Spleen (tissue), 13 donors: ENCODE measurements around the gene PPT2. TPM values are rescaled to one million over a fixed set of nuclear protein-coding genes. Genes with fewer than 3 reads are reported as not detected.

Experiments
- DNase-seq: peaks from one replicate; pipeline ENCODE4 v3.0.0-alpha.2; 2020
- H3K27ac ChIP-seq, 8 donors: fragments of 200-600 bp; sonication (generic) in 7 of 8; 1 replicate in 4 of 8; 2 replicates in 4 of 8; pipeline versions ENCODE4 v1.5.0 to v1.8.0; 2016 to 2021; ENCODE audit warnings: inconsistent platforms in 4 of 8, mild to moderate bottlenecking in 4 of 8, moderate library complexity in 1 of 8
- H3K27me3 ChIP-seq, 7 donors: fragments of 200-600 bp; sonication (generic) in 6 of 7; replicated peaks in 1 of 7; 1 replicate in 4 of 7; 2 replicates in 3 of 7; pipeline versions ENCODE4 v1.5.0 to v1.8.0; 2016 to 2021; ENCODE audit warnings: inconsistent platforms in 3 of 7, mild to moderate bottlenecking in 1 of 7
- H3K36me3 ChIP-seq, 6 donors: fragments of 200-600 bp; sonication (generic) in 5 of 6; 1 replicate in 4 of 6; 2 replicates in 2 of 6; pipeline versions ENCODE4 v1.5.0 to v1.8.0; 2016 to 2021; ENCODE audit warnings: inconsistent platforms in 2 of 6
- H3K4me1 ChIP-seq, 6 donors: fragments of 200-600 bp; sonication (generic) in 5 of 6; 1 replicate in 3 of 6; 2 replicates in 3 of 6; pipeline versions ENCODE4 v1.5.0 to v1.8.0; 2016 to 2021; ENCODE audit warnings: inconsistent platforms in 3 of 6
- H3K4me3 ChIP-seq, 8 donors: fragments of 200-600 bp; sonication (generic) in 7 of 8; 1 replicate in 4 of 8; 2 replicates in 4 of 8; pipeline versions ENCODE4 v1.5.0 to v1.8.0; 2016 to 2021; ENCODE audit warnings: inconsistent platforms in 4 of 8, mild to moderate bottlenecking in 4 of 8, moderate library complexity in 2 of 8
- H3K9me3 ChIP-seq, 8 donors: fragments of 200-600 bp; sonication (generic) in 7 of 8; 1 replicate in 4 of 8; 2 replicates in 4 of 8; pipeline versions ENCODE4 v1.5.0 to v1.8.0; 2016 to 2021; ENCODE audit warnings: inconsistent platforms in 4 of 8
- POLR2A ChIP-seq, 3 donors: fragments of 450-650 bp; IDR thresholded peaks; one replicate each; pipeline ENCODE4 v1.5.1; 2017; ENCODE audit warnings: antibody characterized with exemption in 3 of 3, mild to moderate bottlenecking in 1 of 3
- POLR2AphosphoS5 ChIP-seq, 3 donors: sonication (generic); formaldehyde crosslinking; IDR thresholded peaks; one replicate each; pipeline ENCODE4 v1.5.1; 2017; ENCODE audit warnings: antibody characterized with exemption in 3 of 3
- WGBS, 5 donors: extraction: QIAGEN DNeasy Blood & Tissue Kit in 3 of 5; methylation state at CpG; one replicate each; pipeline versions ENCODE4 v1.1.5 to v1.1.7; 2013 to 2018; 5-methylcytosine and 5-hydroxymethylcytosine counted together
- intact Hi-C: fragments of 100-400 bp; cut with DNase I; formaldehyde crosslinking; loops from one replicate; pipeline ENCODE4 v1.15.0; 2023; ENCODE audit warnings: low total_unique reads
- long read RNA-seq, 2 donors: transcript quantifications; one replicate each; lab custom pipeline, GENCODE V29; 2026
- polyA plus RNA-seq, 3 donors: library from polyadenylated mRNA; stranded (reverse); fragments of 200-250 nt; gene quantifications; one replicate each; pipeline ENCODE4 v1.2.1, GENCODE V29; 2013
- total RNA-seq, 7 donors: library from RNA; depleted of rRNA in 3 of 7; stranded (reverse); fragments of >200 nt in 3 of 7; fragmentation: NEBNext Ultra II Directional in 4 of 7; extraction: Animal tissue kit (Norgen Biotek cat#: 25700) in 4 of 7; gene quantifications; one replicate each; pipeline versions ENCODE4 v1.1.0 to v1.2.1, GENCODE V29; 2016 to 2021
- TF ChIP-seq, protein P1 (sequence below), 11 experiments: fragments of 200-600 bp in 7 of 11; fragments of 450-650 bp in 4 of 11; sonication (generic) in 4 of 11; IDR thresholded peaks in 8 of 11; conservative IDR thresholded peaks in 3 of 11; 1 replicate in 7 of 11; 2 replicates in 4 of 11; pipeline versions ENCODE4 v1.4.0 to v1.8.0; 2016 to 2021; ENCODE audit warnings: antibody characterized with exemption in 11 of 11, inconsistent platforms in 4 of 11, mild to moderate bottlenecking in 1 of 11
- donor health status: healthy with polysubstance abuse.
- donor health status: DM: no; HTN: no; CAD: no; lungs with moderate emphysema.
- donor health status: DM: no; HTN: no; CAD: no.
- donor health status: Bipolar disorder and iron deficiency.
- donor health status: healthy.
- donor health status: DM: no; HTN: no; CAD: no.
- donor health status: DM: yes; HTN: yes; CAD: no.

The PPT2 gene, protein sequence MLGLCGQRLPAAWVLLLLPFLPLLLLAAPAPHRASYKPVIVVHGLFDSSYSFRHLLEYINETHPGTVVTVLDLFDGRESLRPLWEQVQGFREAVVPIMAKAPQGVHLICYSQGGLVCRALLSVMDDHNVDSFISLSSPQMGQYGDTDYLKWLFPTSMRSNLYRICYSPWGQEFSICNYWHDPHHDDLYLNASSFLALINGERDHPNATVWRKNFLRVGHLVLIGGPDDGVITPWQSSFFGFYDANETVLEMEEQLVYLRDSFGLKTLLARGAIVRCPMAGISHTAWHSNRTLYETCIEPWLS
- total RNA-seq = 10 to 100 TPM; 12.7 to 26.7 (median 19.2) TPM
- 1 to 10 TPM; 2.3 to 7.6 (median 3.7) TPM for polyA plus RNA-seq
- long read RNA-seq, donor 1, partial matches to known transcripts = 0 of 5 reads
- long read RNA-seq, donor 1, other reads (novel, unspliced or antisense) = 0 of 5 reads
- long read RNA-seq, donor 2, partial matches to known transcripts = 0 of 1 reads
- long read RNA-seq, donor 2, other reads (novel, unspliced or antisense) = 0 of 1 reads

DNA sequence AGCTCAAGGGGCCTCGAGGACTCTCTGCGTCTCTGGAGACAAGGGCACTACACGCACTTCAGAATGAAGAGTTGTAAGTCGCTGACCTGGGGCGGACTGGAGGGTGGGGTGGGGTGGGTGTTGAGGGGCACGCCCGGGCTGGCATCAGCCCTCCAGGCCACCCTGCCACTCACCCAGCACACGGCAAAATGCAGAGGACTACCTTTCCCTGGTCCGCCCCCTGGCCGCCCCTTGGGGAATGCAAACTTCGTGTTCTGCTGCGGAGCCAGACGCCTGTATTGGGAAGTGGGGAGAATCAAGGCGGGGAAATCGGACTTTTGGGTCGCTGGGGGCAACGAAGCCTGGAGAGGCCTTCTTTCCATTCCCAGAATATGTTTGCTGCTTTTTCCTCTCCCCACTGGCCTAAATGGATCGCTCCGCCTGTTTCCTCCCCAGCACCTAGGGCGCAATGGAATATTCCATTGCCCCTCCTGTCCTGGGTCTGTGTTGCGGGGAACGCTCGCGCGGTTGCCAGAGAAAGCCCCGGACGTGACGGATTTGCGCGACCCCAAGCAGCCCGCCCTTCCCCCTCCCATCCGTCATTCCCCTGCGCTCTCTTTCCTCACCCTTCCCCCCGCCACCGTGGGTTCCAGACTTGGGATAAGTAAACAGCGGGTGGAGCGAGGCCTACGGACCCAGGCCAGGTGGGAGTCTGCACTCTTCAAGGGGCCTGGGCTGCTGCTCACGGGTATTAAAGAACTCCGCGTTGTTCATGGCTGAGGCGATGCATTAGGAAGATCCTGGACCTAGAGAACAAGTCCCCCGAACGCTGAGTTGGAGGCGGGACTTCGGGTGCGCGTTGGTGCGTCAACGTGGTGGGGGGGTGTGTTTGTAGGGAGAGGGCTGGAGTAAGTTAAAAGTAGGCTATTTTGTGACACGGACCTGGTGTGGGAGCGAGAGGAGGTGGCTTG lies at the start of gene PPT2:
Gene PPT2, plus strand, starts transcription at position 578 of the 950 bp plus-strand sequence. CDS start 454 bp downstream, outside the sequence.
- intact Hi-C loops = no loop called here
- H3K4me1 ChIP-seq = peaks cover 6 to 70% (median 39%) of the 10 kb centered on the region in 6 donors
- peak; percentile 85 for DNase-seq
- no peak for TF ChIP-seq POLR2A (IDR thresholded peaks at IDR 0.05)
- peak; percentile 71 to 81 (median 75) for TF ChIP-seq POLR2AphosphoS5 (IDR thresholded peaks at IDR 0.05)
- TF ChIP-seq, protein P1, sequence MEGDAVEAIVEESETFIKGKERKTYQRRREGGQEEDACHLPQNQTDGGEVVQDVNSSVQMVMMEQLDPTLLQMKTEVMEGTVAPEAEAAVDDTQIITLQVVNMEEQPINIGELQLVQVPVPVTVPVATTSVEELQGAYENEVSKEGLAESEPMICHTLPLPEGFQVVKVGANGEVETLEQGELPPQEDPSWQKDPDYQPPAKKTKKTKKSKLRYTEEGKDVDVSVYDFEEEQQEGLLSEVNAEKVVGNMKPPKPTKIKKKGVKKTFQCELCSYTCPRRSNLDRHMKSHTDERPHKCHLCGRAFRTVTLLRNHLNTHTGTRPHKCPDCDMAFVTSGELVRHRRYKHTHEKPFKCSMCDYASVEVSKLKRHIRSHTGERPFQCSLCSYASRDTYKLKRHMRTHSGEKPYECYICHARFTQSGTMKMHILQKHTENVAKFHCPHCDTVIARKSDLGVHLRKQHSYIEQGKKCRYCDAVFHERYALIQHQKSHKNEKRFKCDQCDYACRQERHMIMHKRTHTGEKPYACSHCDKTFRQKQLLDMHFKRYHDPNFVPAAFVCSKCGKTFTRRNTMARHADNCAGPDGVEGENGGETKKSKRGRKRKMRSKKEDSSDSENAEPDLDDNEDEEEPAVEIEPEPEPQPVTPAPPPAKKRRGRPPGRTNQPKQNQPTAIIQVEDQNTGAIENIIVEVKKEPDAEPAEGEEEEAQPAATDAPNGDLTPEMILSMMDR (IDR thresholded peaks at IDR 0.05 in 8 of 11, conservative IDR thresholded peaks at IDR 0.05 in 3 of 11) = peak in 4 of 11 experiments; percentile 3 to 23 (median 4)
- peaks cover 0 to 32% (median 14%) of the 10 kb centered on the region in 6 donors for H3K36me3 ChIP-seq
- H3K4me3 ChIP-seq = peak within 1 kb of the TSS; percentile 49 to 80 (median 68)
- no peaks in the 10 kb centered on the region for H3K9me3 ChIP-seq
- peaks cover 0 to 57% (median 27%) of the 10 kb centered on the region in 7 donors for H3K27me3 ChIP-seq
- peak within 1 kb of the TSS; percentile 62 to 86 (median 82) for H3K27ac ChIP-seq
- WGBS, 5 donors = 1 to 6% (median 2%) methylated on average over 49 to 52 of the region's 52 CpGs

DNA sequence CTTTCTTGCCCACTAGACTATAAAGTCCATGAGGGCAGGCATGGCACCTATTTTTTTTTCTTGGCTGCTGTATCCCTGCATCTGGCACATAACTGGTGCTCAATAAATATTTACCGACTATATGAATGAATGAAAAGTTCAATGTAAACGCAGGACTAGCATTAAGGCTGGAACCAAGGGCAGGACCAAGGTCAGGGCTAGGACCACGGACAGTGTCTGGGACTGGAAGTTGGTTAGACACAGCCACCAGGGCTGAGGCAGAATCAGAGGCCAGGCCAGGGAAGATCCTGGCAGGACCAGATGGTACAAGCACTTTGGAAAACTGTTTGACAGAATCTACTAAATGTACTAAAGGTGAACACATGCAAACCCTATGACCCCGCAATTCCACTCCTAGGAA lies 48.5 kb upstream of the PPT2 start:
- no peak for DNase-seq
- WGBS, 5 donors = 81 to 88% (median 83%) methylated on average over 4 of the region's 4 CpGs
- intact Hi-C loops = no loop called here

DNA sequence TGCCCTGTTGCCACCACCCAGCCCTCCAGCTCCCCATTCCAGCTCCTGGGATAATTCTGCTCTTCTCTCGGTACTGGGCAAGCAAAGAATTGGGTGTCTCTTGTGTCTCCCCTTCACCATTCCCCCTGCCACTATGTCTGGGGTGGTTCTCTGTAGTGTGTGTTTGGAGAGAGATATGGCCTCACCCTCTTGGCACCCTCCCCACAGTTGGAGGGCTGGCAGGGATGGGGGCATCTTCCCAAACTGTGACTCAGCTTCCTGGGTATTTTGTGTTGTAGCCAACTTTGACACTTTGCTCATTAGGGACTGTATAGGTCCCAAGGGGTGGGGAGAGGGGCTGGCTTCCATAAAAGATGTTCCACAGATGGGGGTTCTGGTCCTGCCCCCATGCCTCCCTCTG lies 46.5 kb upstream of the PPT2 start:
- peaks cover 0 to 29% (median 0%) of the 10 kb centered on the region in 7 donors for H3K27me3 ChIP-seq
- H3K27ac ChIP-seq = peak overlapping the region in 7 of 8 donors; percentile 69 to 83 (median 80)
- DNase-seq = no peak
- 78 to 100% (median 88%) methylated on average over 1 of the region's 1 CpG for WGBS, 5 donors
- peak overlapping the region in 2 of 8 donors; percentile 49 to 68 for H3K4me3 ChIP-seq
- peaks cover 2 to 71% (median 44%) of the 10 kb centered on the region in 6 donors for H3K4me1 ChIP-seq
- H3K36me3 ChIP-seq = peaks cover 0 to 21% (median 0%) of the 10 kb centered on the region in 6 donors
- H3K9me3 ChIP-seq = no peaks in the 10 kb centered on the region
- intact Hi-C loops = no loop called here
- TF ChIP-seq POLR2AphosphoS5 (IDR thresholded peaks at IDR 0.05) (no peak), POLR2A (IDR thresholded peaks at IDR 0.05) (no peak)
- TF ChIP-seq, protein P1 (IDR thresholded peaks at IDR 0.05 in 8 of 11, conservative IDR thresholded peaks at IDR 0.05 in 3 of 11) = no peak

More for the DNA sequence above, 48.5 kb upstream of the PPT2 start:
- no peak overlapping the region for H3K4me3 ChIP-seq
- no peak overlapping the region for H3K27ac ChIP-seq
- TF ChIP-seq POLR2A (IDR thresholded peaks at IDR 0.05) (no peak), POLR2AphosphoS5 (IDR thresholded peaks at IDR 0.05) (no peak)
- TF ChIP-seq, protein P1 (IDR thresholded peaks at IDR 0.05 in 8 of 11, conservative IDR thresholded peaks at IDR 0.05 in 3 of 11) = no peak
- no peaks in the 10 kb centered on the region for H3K9me3 ChIP-seq
- peaks cover 0 to under 1% (median 0%) of the 10 kb centered on the region in 6 donors for H3K36me3 ChIP-seq
- H3K27me3 ChIP-seq = peaks cover 0 to 29% (median 0%) of the 10 kb centered on the region in 7 donors
- H3K4me1 ChIP-seq = peaks cover 0 to 51% (median 34%) of the 10 kb centered on the region in 6 donors
